ENCODE data around the gene NCAPD2.

- TF ChIP-seq CTCF (IDR thresholded peaks at IDR 0.05; ENCODE audit: low read depth, low read length) (no peak), POLR2A (IDR thresholded peaks at IDR 0.05; ENCODE audit: extremely low read depth, insufficient read length) (no peak), MAX (IDR thresholded peaks at IDR 0.05; ENCODE audit: low read depth, low read length) (no peak)
Measured at GRCh38 chr12:6548556-6548955, 54.7 kb downstream of the NCAPD2 start.
